Neural cell (in vitro differentiated cells): ENCODE results near the gene APP. TPM values are rescaled to one million over a fixed set of nuclear protein-coding genes. Genes with fewer than 3 reads are reported as not detected.

ENCODE experiments used
- H2AFZ ChIP-seq: fragments of 200-600, 300-800 bp; sonication (generic), shearing (Covaris generic); 2 replicates; pipeline ENCODE4 v1.6.0; 2014; ENCODE audit warnings: low read depth, mild to moderate bottlenecking, antibody characterized with exemption, low read length, moderate library complexity
- H3F3A ChIP-seq: fragments of 200-600 bp; shearing (Covaris generic); 2 replicates; pipeline ENCODE4 v1.6.1; 2016; ENCODE audit warnings: mild to moderate bottlenecking, moderate library complexity, mixed read lengths, antibody characterized with exemption, low read length; ENCODE audit not compliant: insufficient read depth, poor library complexity, severe bottlenecking
- H3K27ac ChIP-seq: fragments of 200-600, 300-800 bp; sonication (generic), shearing (Covaris generic); 2 replicates; pipeline ENCODE4 v1.5.1; 2014; ENCODE audit warnings: mild to moderate bottlenecking, low read length, moderate library complexity
- H3K27me3 ChIP-seq: fragments of 300-800, 200-600 bp; sonication (generic), shearing (Covaris generic); 2 replicates; pipeline ENCODE4 v1.6.0; 2014; ENCODE audit warnings: mild to moderate bottlenecking, low read depth, low read length, moderate library complexity; ENCODE audit not compliant: insufficient read depth
- H3K36me3 ChIP-seq: fragments of 300-800, 200-600 bp; sonication (generic), shearing (Covaris generic); 2 replicates; pipeline ENCODE4 v1.5.1; 2014; ENCODE audit warnings: mild to moderate bottlenecking, antibody characterized with exemption, low read length, moderate library complexity; ENCODE audit not compliant: insufficient read depth
- H3K4me2 ChIP-seq: fragments of 300-800, 200-600 bp; sonication (generic), shearing (Covaris generic); 2 replicates; pipeline ENCODE4 v1.6.0; 2014; ENCODE audit warnings: mild to moderate bottlenecking, low read length
- H3K4me3 ChIP-seq: fragments of 300-800, 200-600 bp; sonication (generic), shearing (Covaris generic); 2 replicates; pipeline ENCODE4 v1.5.1; 2014; ENCODE audit warnings: mild to moderate bottlenecking, low read length, moderate library complexity
- H3K79me2 ChIP-seq: fragments of 200-600 bp; shearing (Covaris generic); replicated peaks from 2 replicates; pipeline ENCODE4 v1.6.0; 2014; ENCODE audit warnings: mild to moderate bottlenecking, low read length, moderate library complexity; ENCODE audit not compliant: insufficient read depth
- H3K9ac ChIP-seq: fragments of 300-800, 200-600 bp; sonication (generic), shearing (Covaris generic); 2 replicates; pipeline ENCODE4 v1.6.1; 2016; ENCODE audit warnings: mild to moderate bottlenecking, low read length, mixed read lengths
- H3K9me2 ChIP-seq: fragments of 200-600 bp; shearing (Covaris generic); 2 replicates; pipeline ENCODE4 v1.6.1; 2016; ENCODE audit warnings: mild to moderate bottlenecking, low read length, mixed read lengths; ENCODE audit not compliant: insufficient read depth
- H3K9me3 ChIP-seq: fragments of 200-600, 300-800 bp; sonication (generic), shearing (Covaris generic); 2 replicates; pipeline ENCODE4 v1.6.1; 2016; ENCODE audit warnings: mild to moderate bottlenecking, mixed run types, low read length, moderate library complexity, mixed read lengths
- H4K20me1 ChIP-seq: fragments of 200-600 bp; shearing (Covaris generic); 2 replicates; pipeline ENCODE4 v1.6.1; 2016; ENCODE audit warnings: mild to moderate bottlenecking, mixed run types; ENCODE audit not compliant: insufficient read depth
- CTCF ChIP-seq: fragments of 450-650 bp; IDR thresholded peaks from 2 replicates; pipeline ENCODE4 v1.5.1; 2014; ENCODE audit warnings: antibody characterized with exemption, mild to moderate bottlenecking, moderate library complexity; ENCODE audit not compliant: poor library complexity, severe bottlenecking
- EP300 ChIP-seq: fragments of 450-650 bp; conservative IDR thresholded peaks from 2 replicates; pipeline ENCODE4 v1.6.1; 2014; ENCODE audit warnings: antibody characterized with exemption, mild to moderate bottlenecking, moderate library complexity; ENCODE audit not compliant: poor library complexity, severe bottlenecking
- EZH2 ChIP-seq: fragments of 200-600, 300-800 bp; shearing (Covaris generic), sonication (generic); IDR thresholded peaks from 2 replicates; pipeline ENCODE4 v1.6.1; 2014; ENCODE audit warnings: antibody characterized with exemption, low read length, borderline replicate concordance, mild to moderate bottlenecking; ENCODE audit not compliant: insufficient read depth, poor library complexity, severe bottlenecking
- MXI1 ChIP-seq: fragments of 450-650 bp; conservative IDR thresholded peaks from 2 replicates; pipeline ENCODE4 v1.6.1; 2014; ENCODE audit warnings: antibody characterized with exemption, mild to moderate bottlenecking; ENCODE audit not compliant: poor library complexity, severe bottlenecking
- POLR2AphosphoS5 ChIP-seq: IDR thresholded peaks from 2 replicates; pipeline ENCODE4 v1.6.1; 2012
- RAD21 ChIP-seq: fragments of 450-650 bp; conservative IDR thresholded peaks from 2 replicates; pipeline ENCODE4 v1.6.1; 2014; ENCODE audit warnings: antibody characterized with exemption, mild to moderate bottlenecking, moderate library complexity
- REST ChIP-seq: IDR thresholded peaks from 2 replicates; pipeline ENCODE4 v1.6.1; 2012; ENCODE audit warnings: borderline replicate concordance
- SMC3 ChIP-seq: fragments of 450-650 bp; conservative IDR thresholded peaks from 2 replicates; pipeline ENCODE4 v1.6.1; 2014; ENCODE audit warnings: antibody characterized with exemption, mild to moderate bottlenecking, moderate library complexity; ENCODE audit not compliant: poor library complexity
- TAF1 ChIP-seq: IDR thresholded peaks from 2 replicates; pipeline ENCODE4 v1.6.1; 2012; ENCODE audit warnings: low read depth
- polyA plus RNA-seq: library from polyadenylated mRNA; depleted of rRNA; stranded (reverse); fragments of >200 nt; gene quantifications from 2 replicates; pipeline ENCODE4 v1.2.3, GENCODE V29; 2014

The APP gene
- polyA plus RNA-seq, 1 donor from 2014 or later: 470 TPM

- no peaks in the 10 kb centered on the region for H3K9me3 ChIP-seq
- H2AFZ ChIP-seq: no peak overlapping the region
- H3K9ac ChIP-seq: no peak overlapping the region
- H3K79me2 ChIP-seq: no peaks in the 10 kb centered on the region
- H3K27me3 ChIP-seq: no peaks in the 10 kb centered on the region
- peaks cover 6% of the 10 kb centered on the region for H3K36me3 ChIP-seq
- H4K20me1 ChIP-seq: no peaks in the 10 kb centered on the region
- H3K27ac ChIP-seq: no peak overlapping the region
- H3F3A ChIP-seq: no peaks in the 10 kb centered on the region
- H3K4me3 ChIP-seq: no peak overlapping the region
- TF ChIP-seq EP300 (no peak), CTCF (no peak), SMC3 (no peak), RAD21 (no peak)
- no peaks in the 10 kb centered on the region for H3K9me2 ChIP-seq
- H3K4me2 ChIP-seq: no peak overlapping the region
These were observed 186.8 kb downstream of the APP start for GRCh38 chr21:25983745-25984144.

- Histone ChIP-seq H3K79me2 (no peaks in the 10 kb centered on the region), H3K9me2 (no peaks in the 10 kb centered on the region), H3K9ac (no peak overlapping the region), H3K36me3 (peaks cover 6% of the 10 kb centered on the region), H4K20me1 (no peaks in the 10 kb centered on the region), H3K27ac (no peak overlapping the region), H3F3A (no peaks in the 10 kb centered on the region), H2AFZ (no peak overlapping the region), H3K27me3 (no peaks in the 10 kb centered on the region), H3K9me3 (no peaks in the 10 kb centered on the region), H3K4me2 (no peak overlapping the region), H3K4me3 (no peak overlapping the region)
- TF ChIP-seq POLR2AphosphoS5: no peak
- TF ChIP-seq REST: no peak
- TF ChIP-seq SMC3: no peak
- TF ChIP-seq RAD21: no peak
- no peak for TF ChIP-seq MXI1
- no peak for TF ChIP-seq CTCF
- TF ChIP-seq EP300: no peak
- TF ChIP-seq EZH2: no peak
- no peak for TF ChIP-seq TAF1
These were observed 189.9 kb downstream of the APP start for GRCh38 chr21:25980710-25981109.
